ENCODE measurements around the gene MAP2K2. TPM values are rescaled to one million over a fixed set of nuclear protein-coding genes. Genes with fewer than 3 reads are reported as not detected.
"Not testable (repeated sequence)": the region's sequence is repeated elsewhere in the genome, so short reads cannot be mapped to it uniquely, and the experiment has no call there.

The MAP2K2 gene
- total RNA-seq, 2 donors from 2014 or later, result 94.3 to 94.6 TPM

GRCh38 chr19:4144666-4145249, 20.8 kb upstream of the MAP2K2 start:
- ATAC-seq (no peak), DNase-seq (no peak)
- no peak overlapping the region for H3K27ac Mint-ChIP-seq
- no peak overlapping the region for H3K4me3 Mint-ChIP-seq
- peaks cover 4% of the 10 kb centered on the region for H3K36me3 Mint-ChIP-seq (ENCODE audit: low read depth)
- no peaks in the 10 kb centered on the region for H3K9me3 ChIP-seq (ENCODE audit: control insufficient read depth, low read length, poor library complexity, severe bottlenecking)
- H3K4me1 Mint-ChIP-seq, result peaks cover 4% of the 10 kb centered on the region
- peaks cover 19% of the 10 kb centered on the region for H3K27me3 Mint-ChIP-seq

- H3K36me3 Mint-ChIP-seq (ENCODE audit: low read depth); DNase-seq; H3K4me1 Mint-ChIP-seq; ATAC-seq; H3K9me3 ChIP-seq (ENCODE audit: control insufficient read depth, low read length, poor library complexity, severe bottlenecking); H3K27ac Mint-ChIP-seq; H3K4me3 Mint-ChIP-seq: not testable (repeated sequence)
- peaks cover 13% of the 10 kb centered on the region for H3K27me3 Mint-ChIP-seq
These were observed 19.0 kb upstream of the MAP2K2 start for GRCh38 chr19:4142916-4143315.

GRCh38 chr19:4140237-4140711, 16.4 kb upstream of the MAP2K2 start:
- Mint-ChIP-seq H3K4me1 (peaks cover 8% of the 10 kb centered on the region), H3K27ac (peak overlapping the region; percentile 14), H3K4me3 (peak overlapping the region; percentile 87)

GRCh38 chr19:4139614-4140236, 15.8 kb upstream of the MAP2K2 start:
- Mint-ChIP-seq H3K4me3 (peak overlapping the region; percentile 87), H3K27ac (peak overlapping the region; percentile 14), H3K36me3 (ENCODE audit: low read depth) (peaks cover 2% of the 10 kb centered on the region), H3K4me1 (peaks cover 8% of the 10 kb centered on the region), H3K27me3 (peaks cover 13% of the 10 kb centered on the region)
- H3K9me3 ChIP-seq (ENCODE audit: control insufficient read depth, low read length, poor library complexity, severe bottlenecking), result no peaks in the 10 kb centered on the region
- ATAC-seq (peak; percentile 93), DNase-seq (peak; percentile 70 to 88 (median 76))

More at GRCh38 chr19:4140237-4140711, 16.4 kb upstream of the MAP2K2 start:
- DNase-seq (no peak), ATAC-seq (peak; percentile 81)
- Mint-ChIP-seq H3K36me3 (ENCODE audit: low read depth) (peaks cover 2% of the 10 kb centered on the region), H3K27me3 (peaks cover 13% of the 10 kb centered on the region)
- no peaks in the 10 kb centered on the region for H3K9me3 ChIP-seq (ENCODE audit: control insufficient read depth, low read length, poor library complexity, severe bottlenecking)

- no peaks in the 10 kb centered on the region for H3K9me3 ChIP-seq (ENCODE audit: control insufficient read depth, low read length, poor library complexity, severe bottlenecking)
- no peak for ATAC-seq
- Mint-ChIP-seq H3K36me3 (ENCODE audit: low read depth) (no peaks in the 10 kb centered on the region), H3K27ac (no peak overlapping the region), H3K27me3 (no peaks in the 10 kb centered on the region), H3K4me3 (no peak overlapping the region), H3K4me1 (peaks cover 8% of the 10 kb centered on the region)
- DNase-seq, result no peak
These were observed 14.5 kb upstream of the MAP2K2 start for GRCh38 chr19:4138445-4138844.

- no peaks in the 10 kb centered on the region for H3K27me3 Mint-ChIP-seq
- peaks cover 8% of the 10 kb centered on the region for H3K4me1 Mint-ChIP-seq
- H3K27ac Mint-ChIP-seq, result no peak overlapping the region
- no peaks in the 10 kb centered on the region for H3K36me3 Mint-ChIP-seq (ENCODE audit: low read depth)
- no peak overlapping the region for H3K4me3 Mint-ChIP-seq
- H3K9me3 ChIP-seq (ENCODE audit: control insufficient read depth, low read length, poor library complexity, severe bottlenecking), result no peaks in the 10 kb centered on the region
- DNase-seq (no peak), ATAC-seq (no peak)
These were observed 12.8 kb upstream of the MAP2K2 start for GRCh38 chr19:4136680-4137088.

- H3K4me1 Mint-ChIP-seq; DNase-seq; ATAC-seq; H3K27ac Mint-ChIP-seq; H3K9me3 ChIP-seq (ENCODE audit: control insufficient read depth, low read length, poor library complexity, severe bottlenecking); H3K27me3 Mint-ChIP-seq; H3K36me3 Mint-ChIP-seq (ENCODE audit: low read depth); H3K4me3 Mint-ChIP-seq: not testable (repeated sequence)
These were observed 11.5 kb upstream of the MAP2K2 start for GRCh38 chr19:4135386-4135785.

GRCh38 chr19:4134351-4134750, 10.4 kb upstream of the MAP2K2 start:
- H3K4me1 Mint-ChIP-seq, result peaks cover under 1% of the 10 kb centered on the region
- peaks cover 6% of the 10 kb centered on the region for H3K27me3 Mint-ChIP-seq
- no peaks in the 10 kb centered on the region for H3K36me3 Mint-ChIP-seq (ENCODE audit: low read depth)
- no peak overlapping the region for H3K27ac Mint-ChIP-seq
- no peak for DNase-seq
- no peaks in the 10 kb centered on the region for H3K9me3 ChIP-seq (ENCODE audit: control insufficient read depth, low read length, poor library complexity, severe bottlenecking)
- no peak overlapping the region for H3K4me3 Mint-ChIP-seq
- no peak for ATAC-seq

GRCh38 chr19:4130744-4131438, 7.0 kb upstream of the MAP2K2 start:
- H3K4me3 Mint-ChIP-seq, result no peak overlapping the region
- no peaks in the 10 kb centered on the region for H3K4me1 Mint-ChIP-seq
- H3K27me3 Mint-ChIP-seq, result peaks cover 6% of the 10 kb centered on the region
- H3K36me3 Mint-ChIP-seq (ENCODE audit: low read depth), result no peaks in the 10 kb centered on the region
- DNase-seq, result no peak
- H3K9me3 ChIP-seq (ENCODE audit: control insufficient read depth, low read length, poor library complexity, severe bottlenecking), result no peaks in the 10 kb centered on the region
- H3K27ac Mint-ChIP-seq, result no peak overlapping the region
- ATAC-seq, result no peak

GRCh38 chr19:4129050-4129449, 5.1 kb upstream of the MAP2K2 start:
- not testable (repeated sequence) for ATAC-seq; DNase-seq; H3K4me3 Mint-ChIP-seq; H3K9me3 ChIP-seq (ENCODE audit: control insufficient read depth, low read length, poor library complexity, severe bottlenecking); H3K27ac Mint-ChIP-seq; H3K27me3 Mint-ChIP-seq; H3K4me1 Mint-ChIP-seq; H3K36me3 Mint-ChIP-seq (ENCODE audit: low read depth)

GRCh38 chr19:4127322-4127721, 3.4 kb upstream of the MAP2K2 start:
- H3K27ac Mint-ChIP-seq, result not testable (repeated sequence)

GRCh38 chr19:4124638-4125037, 716 bp upstream of the MAP2K2 start:
- DNase-seq, result no peak
- H3K36me3 Mint-ChIP-seq (ENCODE audit: low read depth), result peaks cover 4% of the 10 kb centered on the region
- no peaks in the 10 kb centered on the region for H3K27me3 Mint-ChIP-seq
- no peak for ATAC-seq
- H3K4me3 Mint-ChIP-seq, result peak overlapping the region; percentile 80
- H3K9me3 ChIP-seq (ENCODE audit: control insufficient read depth, low read length, poor library complexity, severe bottlenecking), result no peaks in the 10 kb centered on the region
- H3K27ac Mint-ChIP-seq, result no peak overlapping the region
- H3K4me1 Mint-ChIP-seq, result peaks cover 21% of the 10 kb centered on the region

More at GRCh38 chr19:4127322-4127721, 3.4 kb upstream of the MAP2K2 start:
- not testable (repeated sequence) for H3K9me3 ChIP-seq (ENCODE audit: control insufficient read depth, low read length, poor library complexity, severe bottlenecking); H3K36me3 Mint-ChIP-seq (ENCODE audit: low read depth); H3K27me3 Mint-ChIP-seq; DNase-seq; ATAC-seq; H3K4me3 Mint-ChIP-seq
- peaks cover 15% of the 10 kb centered on the region for H3K4me1 Mint-ChIP-seq

- peaks cover 25% of the 10 kb centered on the region for H3K4me1 Mint-ChIP-seq
- H3K27ac Mint-ChIP-seq, result peak overlapping the region; percentile 98
These were observed 1.4 kb downstream of the MAP2K2 start for GRCh38 chr19:4122480-4122879.

More at GRCh38 chr19:4122480-4122879, 1.4 kb downstream of the MAP2K2 start:
- ATAC-seq, result no peak
- H3K9me3 ChIP-seq (ENCODE audit: control insufficient read depth, low read length, poor library complexity, severe bottlenecking), result no peaks in the 10 kb centered on the region
- Mint-ChIP-seq H3K4me3 (peak overlapping the region; percentile 98), H3K27me3 (no peaks in the 10 kb centered on the region), H3K36me3 (ENCODE audit: low read depth) (peaks cover 4% of the 10 kb centered on the region)
- no peak for DNase-seq

All from T-helper 17 cell (primary cell).